Lung (tissue), 12 donors: Measurements from ENCODE around the gene FNDC10. TPM values are rescaled to one million over a fixed set of nuclear protein-coding genes. Genes with fewer than 3 reads are reported as not detected.

Experiments used
- ATAC-seq: fragments of 200-7000 bp; cut with Tn5 transposase; one replicate; pipeline ENCODE4 v1.9.1; 2020; ENCODE audit warnings: moderate number of reproducible peaks; ENCODE audit not compliant: insufficient read depth, low FRiP score
- DNase-seq, 3 donors: peaks; one replicate each; pipeline ENCODE4 v3.0.0-alpha.2; 2013 to 2017
- H3K27ac ChIP-seq, 2 donors: one replicate each; pipeline ENCODE4 v1.5.1; 2013; ENCODE audit warnings: mild to moderate bottlenecking in 2 of 2, moderate library complexity in 2 of 2, control low read depth in 1 of 2, inconsistent platforms in 1 of 2, low read depth in 1 of 2, low read length in 1 of 2
- H3K27me3 ChIP-seq, 3 donors: one replicate each; pipeline ENCODE4 v1.5.1; 2013; ENCODE audit warnings: low read length in 2 of 3; ENCODE audit not compliant: control insufficient read depth in 3 of 3, insufficient read depth in 3 of 3
- H3K36me3 ChIP-seq, 4 donors: one replicate each; pipeline ENCODE4 v1.5.1; 2013; ENCODE audit warnings: low read length in 4 of 4, mild to moderate bottlenecking in 1 of 4, moderate library complexity in 1 of 4; ENCODE audit not compliant: control insufficient read depth in 4 of 4, insufficient read depth in 4 of 4
- H3K4me1 ChIP-seq, 5 donors: one replicate each; pipeline ENCODE4 v1.5.1; 2013; ENCODE audit warnings: low read length in 5 of 5, mild to moderate bottlenecking in 2 of 5, moderate library complexity in 1 of 5; ENCODE audit not compliant: control insufficient read depth in 5 of 5, insufficient read depth in 5 of 5
- H3K4me3 ChIP-seq: one replicate; pipeline ENCODE4 v1.5.1; 2013; ENCODE audit warnings: mild to moderate bottlenecking, control low read depth, moderate library complexity
- H3K9ac ChIP-seq, 2 donors: one replicate each; pipeline ENCODE4 v1.5.1; 2013; ENCODE audit warnings: low read length in 2 of 2, control low read depth in 1 of 2; ENCODE audit not compliant: insufficient read depth in 1 of 2
- H3K9me3 ChIP-seq, 4 donors: one replicate each; pipeline ENCODE4 v1.5.1; 2013; ENCODE audit warnings: low read length in 3 of 4, mild to moderate bottlenecking in 1 of 4, moderate library complexity in 1 of 4; ENCODE audit not compliant: control insufficient read depth in 4 of 4, insufficient read depth in 3 of 4
- CTCF ChIP-seq: IDR thresholded peaks from 2 replicates; pipeline ENCODE4 v1.5.1; 2012; ENCODE audit warnings: mild to moderate bottlenecking; ENCODE audit errors: control extremely low read depth, extremely low read depth
- WGBS, 2 donors: extraction: QIAGEN DNeasy Blood & Tissue Kit; methylation state at CpG; one replicate each; pipeline ENCODE4 v1.1.7; 2013; 5-methylcytosine and 5-hydroxymethylcytosine counted together
- polyA plus RNA-seq, 2 donors: library from polyadenylated mRNA; stranded (reverse); fragments of 200-250 nt; gene quantifications; one replicate each; pipeline ENCODE4 v1.2.1, GENCODE V29; 2013
- total RNA-seq, 2 donors: library from RNA; depleted of rRNA in 1 of 2; stranded (reverse); fragments of >200 nt in 1 of 2; gene quantifications; one replicate each; pipeline ENCODE4 v1.2.1, GENCODE V29; 2014 to 2021
- donor health status: control.
- donor health status: control.
- donor health status: Bipolar disorder and iron deficiency.
- donor health status: healthy.
- donor health status: DM: yes; HTN: yes; CAD: no.

Gene FNDC10
- total and polyA plus RNA-seq, 4 donors, result 0.40 to 12.8 (median 6.6) TPM

DNA sequence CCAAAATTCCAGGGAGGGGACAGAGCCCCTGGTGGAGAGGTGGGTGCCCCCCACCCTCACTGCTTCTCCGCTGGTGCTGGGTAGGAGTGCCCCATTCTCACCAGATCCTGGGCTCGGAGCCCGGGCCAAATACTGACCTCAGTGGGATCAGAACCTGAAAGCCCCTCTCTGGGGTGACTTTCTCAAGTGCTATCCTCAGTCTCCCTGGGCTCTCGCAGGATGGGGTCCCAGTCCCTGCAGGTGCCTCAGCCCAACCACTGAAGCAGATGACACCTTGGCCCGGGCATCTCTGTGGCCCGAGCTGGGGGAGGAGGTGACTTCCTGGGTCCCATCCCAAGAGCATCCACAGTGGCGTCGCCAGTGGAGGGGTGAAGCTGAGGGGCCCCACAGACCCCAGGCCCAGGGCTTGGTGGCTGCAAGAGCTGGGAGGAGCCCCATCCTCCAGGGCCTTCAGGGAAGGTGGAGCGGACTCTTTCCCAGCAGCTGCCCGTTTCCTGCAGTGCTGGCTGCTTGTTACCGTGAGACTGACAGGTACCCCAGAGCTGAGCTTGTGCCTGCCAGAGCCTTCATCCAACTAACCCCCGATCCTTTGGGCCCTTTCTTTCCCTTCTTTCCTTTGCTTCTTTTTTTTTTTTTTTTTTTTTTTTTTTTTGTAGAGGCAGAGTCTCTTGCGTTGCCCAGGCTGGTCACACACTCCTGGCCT, 3.9 kb upstream of the FNDC10 start:
- ATAC-seq (no peak), DNase-seq (no peak)
- no peak overlapping the region for H3K9ac ChIP-seq
- TF ChIP-seq CTCF, result no peak
- WGBS, 2 donors, result 76 to 81% methylated on average over 12 to 13 of the region's 13 CpGs
- H3K4me3 ChIP-seq, result no peak overlapping the region
- H3K27ac ChIP-seq, result no peak overlapping the region
- peaks cover 4 to 20% (median 6%) of the 10 kb centered on the region in 3 donors for H3K27me3 ChIP-seq
- peaks cover 0 to 14% (median 0%) of the 10 kb centered on the region in 5 donors for H3K4me1 ChIP-seq
- no peaks in the 10 kb centered on the region for H3K9me3 ChIP-seq
- H3K36me3 ChIP-seq, result no peaks in the 10 kb centered on the region

DNA sequence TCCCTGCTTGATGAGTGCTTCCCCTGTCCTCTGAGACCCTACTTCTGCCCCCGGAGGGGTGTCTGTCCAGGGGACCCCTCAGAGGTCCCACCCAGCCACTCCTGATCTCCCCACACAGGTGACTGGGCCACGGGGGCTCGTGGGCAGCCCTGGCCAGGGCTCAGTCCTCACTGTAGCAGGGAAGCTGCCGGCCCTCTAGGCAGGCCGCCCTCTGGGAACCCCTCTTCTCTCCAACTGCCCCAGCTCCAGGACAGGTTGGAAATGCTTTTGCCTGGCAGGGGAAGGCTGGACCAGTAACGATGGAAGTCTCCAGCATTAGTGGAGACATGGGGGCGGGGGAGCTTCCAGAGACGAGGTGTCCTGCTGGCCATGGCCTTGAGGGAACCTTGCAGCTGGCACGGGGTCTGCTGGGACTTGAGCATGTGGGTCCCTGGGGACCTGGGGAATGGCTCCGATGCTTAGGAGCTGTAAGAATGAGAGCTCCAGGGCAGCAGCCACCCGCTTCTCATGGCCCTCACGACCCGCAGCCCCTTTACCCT, 3.1 kb upstream of the FNDC10 start:
- peaks cover 0 to 14% (median 0%) of the 10 kb centered on the region in 5 donors for H3K4me1 ChIP-seq
- H3K4me3 ChIP-seq, result no peak overlapping the region
- no peak overlapping the region for H3K9ac ChIP-seq
- no peak overlapping the region for H3K27ac ChIP-seq
- TF ChIP-seq CTCF, result no peak
- H3K27me3 ChIP-seq, result peaks cover 11 to 26% (median 12%) of the 10 kb centered on the region in 3 donors
- WGBS, 2 donors, result 75 to 82% methylated on average over 13 of the region's 13 CpGs
- DNase-seq (no peak), ATAC-seq (no peak)
- H3K36me3 ChIP-seq, result no peaks in the 10 kb centered on the region
- H3K9me3 ChIP-seq, result no peaks in the 10 kb centered on the region

DNA sequence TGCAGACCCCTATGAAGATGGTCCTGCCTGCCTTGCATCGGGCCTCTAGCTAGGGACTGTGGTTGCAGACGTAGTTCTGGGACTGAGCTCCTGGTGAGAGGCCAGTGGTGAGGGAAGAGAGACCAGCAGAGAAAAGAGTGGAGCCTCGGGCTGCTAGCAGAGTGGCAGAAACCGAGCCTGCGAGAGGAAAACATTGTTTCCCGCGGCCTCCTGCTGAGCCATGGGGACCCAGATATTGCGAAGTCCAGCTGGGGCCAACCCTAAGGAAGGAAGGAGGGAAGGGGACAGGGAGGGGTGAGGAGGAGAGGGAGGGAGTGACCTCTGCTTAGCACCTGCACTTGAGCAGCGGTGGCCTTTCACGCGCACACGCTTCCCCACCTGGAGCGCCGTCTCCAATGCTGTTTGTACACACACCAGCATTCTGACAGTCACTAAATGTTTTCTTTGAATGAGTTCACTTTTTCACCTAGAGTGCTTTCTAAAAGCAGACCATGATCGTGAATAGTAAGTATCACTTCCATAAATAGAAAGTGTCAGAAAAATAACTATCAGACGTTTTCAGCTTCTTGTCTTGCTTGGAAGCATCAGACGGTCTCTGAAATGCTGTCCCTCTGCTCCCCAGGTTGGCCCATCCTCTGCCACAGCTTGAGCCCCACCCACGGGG, 2.5 kb upstream of the FNDC10 start:
- DNase-seq (no peak), ATAC-seq (no peak)
- peaks cover 14 to 30% (median 16%) of the 10 kb centered on the region in 3 donors for H3K27me3 ChIP-seq
- no peak for TF ChIP-seq CTCF
- H3K36me3 ChIP-seq, result no peaks in the 10 kb centered on the region
- H3K9me3 ChIP-seq, result no peaks in the 10 kb centered on the region
- no peak overlapping the region for H3K9ac ChIP-seq
- H3K27ac ChIP-seq, result no peak overlapping the region
- H3K4me1 ChIP-seq, result peaks cover 0 to 19% (median 0%) of the 10 kb centered on the region in 5 donors
- H3K4me3 ChIP-seq, result no peak overlapping the region
- WGBS, 2 donors, result 49 to 60% methylated on average over 18 of the region's 18 CpGs
